ENCODE data around the gene CDRT4.

CDRT4 gene

DNA sequence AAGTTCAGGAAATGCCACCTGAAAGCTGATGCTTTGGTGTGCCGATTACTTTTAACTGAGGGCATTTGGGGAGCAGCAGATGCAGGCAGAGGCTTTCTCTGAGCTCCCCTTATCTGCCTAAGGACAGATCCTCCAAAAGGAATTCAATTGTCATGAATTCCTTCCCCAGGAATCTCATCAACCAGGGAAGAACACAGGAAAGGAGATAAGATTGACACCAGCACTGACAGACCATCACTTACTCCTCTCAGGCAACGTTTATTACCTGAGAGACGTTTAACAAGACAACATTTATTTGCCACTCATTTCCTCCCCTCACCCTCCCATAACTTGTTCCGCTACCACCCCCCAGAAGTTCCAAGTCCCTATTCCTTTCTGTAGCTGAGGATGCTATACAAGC lies 17.6 kb upstream of the CDRT4 start:
- ChIA-PET CTCF (interaction anchor here (0.8 to 0.9 kb wide), 2 partner anchors 17 to 193 kb away, joined by 3 to 4 read pairs; no protein-coding TSS in a partner anchor), POLR2A (ENCODE audit: low non-redundant PET) (no interaction called here)
- TF ChIP-seq, protein P1, sequence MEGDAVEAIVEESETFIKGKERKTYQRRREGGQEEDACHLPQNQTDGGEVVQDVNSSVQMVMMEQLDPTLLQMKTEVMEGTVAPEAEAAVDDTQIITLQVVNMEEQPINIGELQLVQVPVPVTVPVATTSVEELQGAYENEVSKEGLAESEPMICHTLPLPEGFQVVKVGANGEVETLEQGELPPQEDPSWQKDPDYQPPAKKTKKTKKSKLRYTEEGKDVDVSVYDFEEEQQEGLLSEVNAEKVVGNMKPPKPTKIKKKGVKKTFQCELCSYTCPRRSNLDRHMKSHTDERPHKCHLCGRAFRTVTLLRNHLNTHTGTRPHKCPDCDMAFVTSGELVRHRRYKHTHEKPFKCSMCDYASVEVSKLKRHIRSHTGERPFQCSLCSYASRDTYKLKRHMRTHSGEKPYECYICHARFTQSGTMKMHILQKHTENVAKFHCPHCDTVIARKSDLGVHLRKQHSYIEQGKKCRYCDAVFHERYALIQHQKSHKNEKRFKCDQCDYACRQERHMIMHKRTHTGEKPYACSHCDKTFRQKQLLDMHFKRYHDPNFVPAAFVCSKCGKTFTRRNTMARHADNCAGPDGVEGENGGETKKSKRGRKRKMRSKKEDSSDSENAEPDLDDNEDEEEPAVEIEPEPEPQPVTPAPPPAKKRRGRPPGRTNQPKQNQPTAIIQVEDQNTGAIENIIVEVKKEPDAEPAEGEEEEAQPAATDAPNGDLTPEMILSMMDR (conservative IDR thresholded peaks at IDR 0.05; ENCODE audit: low read depth): no peak
- no peak for DNase-seq (ENCODE audit: low spot score)
- H3K27ac ChIP-seq: no peak overlapping the region

DNA sequence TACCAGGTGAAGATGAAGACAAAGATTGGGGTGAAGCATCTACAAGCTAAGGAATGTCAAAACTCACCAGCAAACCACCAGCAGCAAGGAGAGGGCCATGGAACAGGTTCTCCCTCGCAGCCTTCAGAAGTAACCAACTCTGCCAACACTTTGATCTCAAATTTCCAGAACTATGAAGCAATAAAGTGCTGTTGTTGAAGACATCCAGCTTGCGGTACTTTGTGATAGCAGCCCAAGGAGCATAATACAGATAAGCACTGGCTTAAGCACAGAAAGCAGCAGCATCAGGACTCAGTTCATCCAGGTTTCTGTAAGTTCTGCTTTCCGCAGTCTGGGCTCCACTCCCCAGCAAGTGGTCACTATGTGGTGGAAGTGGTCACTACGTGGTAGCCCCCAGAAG lies 16.0 kb upstream of the CDRT4 start:
- no peak overlapping the region for H3K27ac ChIP-seq
- TF ChIP-seq, protein P1 (conservative IDR thresholded peaks at IDR 0.05; ENCODE audit: low read depth): no peak
- CTCF ChIA-PET: no interaction called here
- POLR2A ChIA-PET (ENCODE audit: low non-redundant PET): no interaction called here
- no peak for DNase-seq (ENCODE audit: low spot score)

DNA sequence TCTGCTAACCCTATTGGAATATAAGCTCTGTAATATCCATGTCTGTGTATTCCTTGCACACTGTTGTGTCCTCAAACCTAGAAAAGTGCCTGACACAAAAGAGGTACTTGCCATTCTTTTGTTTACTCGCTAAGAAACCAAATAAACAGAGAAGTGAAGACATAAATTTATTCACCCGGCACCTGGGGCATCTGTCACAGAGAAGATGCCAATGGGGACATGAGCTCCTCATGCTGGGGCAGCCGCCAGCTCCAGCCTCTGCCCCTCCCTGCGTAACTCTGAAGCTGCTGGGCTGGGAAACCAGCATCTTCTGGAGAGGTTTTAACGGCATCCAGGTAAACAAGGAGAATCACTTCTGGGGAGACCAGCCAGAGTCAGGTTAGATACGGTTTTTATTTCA lies 15.1 kb upstream of the CDRT4 start:
- DNase-seq (ENCODE audit: low spot score): no peak
- POLR2A ChIA-PET (ENCODE audit: low non-redundant PET): no interaction called here
- CTCF ChIA-PET: no interaction called here
- TF ChIP-seq, protein P1 (conservative IDR thresholded peaks at IDR 0.05; ENCODE audit: low read depth): no peak
- H3K27ac ChIP-seq: no peak overlapping the region

DNA sequence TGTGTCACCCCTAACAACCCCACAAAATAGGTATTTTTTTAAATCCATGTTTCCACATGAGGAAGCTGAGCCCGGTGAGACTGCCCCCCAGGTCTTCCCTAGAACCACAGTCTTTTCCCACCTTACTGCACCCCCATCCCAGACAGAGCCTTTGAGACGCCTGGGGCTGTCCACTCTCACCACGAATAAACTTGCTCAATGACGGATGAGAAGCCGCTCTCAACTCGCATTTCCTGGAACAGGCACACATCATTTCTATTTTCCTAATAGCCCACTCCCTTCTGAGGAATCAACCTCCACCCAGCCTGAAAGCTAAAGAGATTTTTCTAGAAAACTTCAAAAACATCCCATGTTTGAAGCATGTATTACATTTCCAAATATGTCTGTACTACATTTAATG lies 14.1 kb upstream of the CDRT4 start:
- POLR2A ChIA-PET (ENCODE audit: low non-redundant PET): no interaction called here
- TF ChIP-seq, protein P1 (conservative IDR thresholded peaks at IDR 0.05; ENCODE audit: low read depth): no peak
- DNase-seq (ENCODE audit: low spot score): no peak
- no peak overlapping the region for H3K27ac ChIP-seq
- CTCF ChIA-PET: interaction anchor here (0.7 kb wide), 1 partner anchor 70 kb away, joined by 3 read pairs; no protein-coding TSS in a partner anchor

DNA sequence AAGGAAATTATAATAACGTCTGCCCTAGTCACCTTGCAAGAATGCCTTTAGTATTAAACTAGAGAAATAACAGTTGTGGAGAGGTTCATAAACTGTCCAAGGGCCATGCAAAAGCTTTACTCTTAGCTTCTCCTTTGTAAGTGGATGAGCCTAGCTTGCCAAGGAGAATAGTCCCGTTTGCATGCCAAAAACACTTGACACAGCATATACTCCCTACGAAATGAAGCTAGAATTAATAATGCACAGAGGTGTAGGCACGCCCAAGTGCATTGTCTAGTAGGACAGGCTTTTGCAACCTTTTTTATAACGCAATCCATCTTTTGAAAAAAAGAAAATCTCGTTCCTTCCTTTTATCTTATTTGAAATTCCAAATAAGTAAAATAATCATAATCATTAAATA lies 12.8 kb upstream of the CDRT4 start:
- CTCF ChIA-PET: no interaction called here

DNA sequence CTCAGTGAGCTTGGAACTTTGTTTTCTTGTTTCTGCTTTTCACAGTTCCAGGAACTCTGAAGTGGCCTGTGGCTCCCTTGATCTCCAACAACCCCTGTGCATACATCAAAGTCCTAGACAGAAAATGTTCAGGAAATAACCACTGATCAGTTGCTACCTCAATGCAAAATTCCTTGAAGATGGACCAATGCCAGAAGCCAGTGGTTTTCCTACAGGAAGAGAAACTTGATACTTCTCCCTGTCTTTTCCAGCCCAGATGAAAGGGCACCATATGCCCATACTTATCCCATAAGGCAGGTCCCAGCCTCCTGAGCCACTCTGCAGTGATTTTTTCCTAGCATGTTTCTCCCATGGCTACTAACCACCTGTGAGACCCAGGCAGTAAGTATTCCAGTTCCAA lies 12.3 kb upstream of the CDRT4 start:
- H3K27ac ChIP-seq: no peak overlapping the region
- ChIA-PET CTCF (no interaction called here), POLR2A (ENCODE audit: low non-redundant PET) (no interaction called here)
- TF ChIP-seq, protein P1 (conservative IDR thresholded peaks at IDR 0.05; ENCODE audit: low read depth): no peak
- no peak for DNase-seq (ENCODE audit: low spot score)

More for the DNA sequence above, 12.8 kb upstream of the CDRT4 start:
- POLR2A ChIA-PET (ENCODE audit: low non-redundant PET): no interaction called here
- no peak for DNase-seq (ENCODE audit: low spot score)
- TF ChIP-seq, protein P1 (conservative IDR thresholded peaks at IDR 0.05; ENCODE audit: low read depth): no peak
- H3K27ac ChIP-seq: no peak overlapping the region

DNA sequence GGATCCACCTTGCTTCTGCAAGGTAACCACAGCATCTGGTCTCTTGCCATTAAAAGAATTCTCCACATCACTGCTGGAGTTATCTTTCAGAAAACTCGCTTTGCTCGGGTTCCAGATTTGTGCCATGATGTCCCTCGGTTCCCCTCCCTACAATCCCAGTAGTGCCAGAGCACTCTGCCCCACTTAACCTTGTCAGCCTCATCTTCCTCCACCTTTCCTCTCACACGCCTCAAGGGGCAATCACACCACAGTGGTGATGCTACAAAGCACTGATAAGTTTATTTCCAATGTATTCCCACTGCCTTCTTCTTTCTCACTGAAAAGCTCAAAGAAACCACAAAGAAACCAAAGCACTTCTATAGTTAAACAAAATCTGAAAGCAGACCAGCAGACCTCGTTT lies 11.4 kb upstream of the CDRT4 start:
- no peak overlapping the region for H3K27ac ChIP-seq
- TF ChIP-seq, protein P1 (conservative IDR thresholded peaks at IDR 0.05; ENCODE audit: low read depth): no peak
- DNase-seq (ENCODE audit: low spot score): no peak
- POLR2A ChIA-PET (ENCODE audit: low non-redundant PET): no interaction called here
- CTCF ChIA-PET: no interaction called here
